HCT116 (cell line): Measurements from ENCODE around the gene LY6G6F. TPM values are rescaled to one million over a fixed set of nuclear protein-coding genes. Genes with fewer than 3 reads are reported as not detected.
A peak's percentile ranks its signal among the peaks of the same experiment; 100 is the strongest.

ENCODE experiments used
- ATAC-seq: fragments of 200-7000 bp; cut with Tn5 transposase; 2 replicates; pipeline ENCODE4 v1.9.1; 2020; ENCODE audit warnings: mild to moderate bottlenecking, moderate library complexity
- BruUV-seq: library from RNA; stranded (reverse); fragments of 400-500 nt; replicated peaks from 2 replicates; lab custom pipeline; 2021; lab: Mats Ljungman, UMichigan
- CTCF ChIA-PET: fragments of 300-600 bp; sonication (Branson Sonifier 250); formaldehyde crosslinking; loops from one replicate; lab custom pipeline; 2021; ENCODE audit warnings: antibody characterized with exemption; lab: Charles Lee
- POLR2A ChIA-PET: fragments of 300-600, 350-600 bp; sonication (Branson Sonifier 250); formaldehyde crosslinking; loops from one replicate; lab custom pipeline; 2021; ENCODE audit warnings: antibody characterized with exemption; lab: Charles Lee
- RAD21 ChIA-PET, 2 experiments: fragments of 300-600 bp; sonication (Branson Sonifier 250); formaldehyde crosslinking; loops; one replicate each; lab custom pipeline; 2023; ENCODE audit warnings: low total read pairs in 2 of 2; ENCODE audit not compliant: uncharacterized antibody in 2 of 2, unreplicated experiment in 2 of 2, low non-redundant PET in 1 of 2; lab: Charles Lee
- DNase-seq: peaks from one replicate; pipeline ENCODE4 v3.0.0-alpha.2; 2010; ENCODE audit warnings: low read depth, low spot score
- H2AFZ ChIP-seq: fragments of 200-600 bp; shearing (Covaris generic), sonication (generic); 2 replicates; pipeline ENCODE4 v1.6.1; 2017; ENCODE audit warnings: low read depth, mixed run types, mixed read lengths, antibody characterized with exemption, low read length; ENCODE audit not compliant: poor library complexity, severe bottlenecking
- H3K27ac ChIP-seq: 2 replicates; pipeline ENCODE4 v1.5.1; 2012; ENCODE audit warnings: low read depth, low read length
- H3K27me3 ChIP-seq: fragments of 200-600 bp; sonication (generic); 2 replicates; pipeline ENCODE4 v1.6.1; 2016; ENCODE audit warnings: mixed run types, low read length, mixed read lengths; ENCODE audit not compliant: insufficient read depth
- H3K36me3 ChIP-seq, 2 experiments: fragments of 200-500 bp in 1 of 2; fragments of 200-600 bp in 1 of 2; sonication (Bioruptor generic) in 1 of 2; sonication (generic) in 1 of 2; 2 replicates each; pipeline versions ENCODE4 v1.5.1 to v1.6.1; 2014 to 2016; ENCODE audit warnings: low read length in 2 of 2, inconsistent platforms in 1 of 2, mixed read lengths in 1 of 2, mixed run types in 1 of 2; ENCODE audit not compliant: insufficient read depth in 2 of 2, control insufficient read depth in 1 of 2
- H3K4me1 ChIP-seq, 2 experiments: fragments of 200-600 bp in 1 of 2; sonication (generic) in 1 of 2; 2 replicates each; pipeline versions ENCODE4 v1.5.1 to v1.6.1; 2012 to 2017; ENCODE audit warnings: low read length in 2 of 2, inconsistent platforms in 1 of 2, mild to moderate bottlenecking in 1 of 2, mixed read lengths in 1 of 2, mixed run types in 1 of 2, moderate library complexity in 1 of 2; ENCODE audit not compliant: insufficient read depth in 2 of 2, control insufficient read depth in 1 of 2
- H3K4me2 ChIP-seq: fragments of 200-600 bp; sonication (generic); 2 replicates; pipeline ENCODE4 v1.6.1; 2017; ENCODE audit warnings: mixed run types, low read length, mixed read lengths
- H3K4me3 ChIP-seq, 2 experiments: fragments of 200-600 bp in 1 of 2; sonication (generic) in 1 of 2; replicated peaks in 1 of 2; 2 replicates each; pipeline ENCODE4 v1.5.1; 2011 to 2016; ENCODE audit warnings: low read length in 2 of 2, control low read depth in 1 of 2, low read depth in 1 of 2, mild to moderate bottlenecking in 1 of 2, mixed read lengths in 1 of 2, mixed run types in 1 of 2
- H3K79me2 ChIP-seq: fragments of 200-600 bp; sonication (generic); 2 replicates; pipeline ENCODE4 v1.6.1; 2017; ENCODE audit warnings: mild to moderate bottlenecking, mixed run types, low read length, moderate library complexity, mixed read lengths; ENCODE audit not compliant: insufficient read depth
- H3K9ac ChIP-seq: fragments of 200-600 bp; sonication (generic); 2 replicates; pipeline ENCODE4 v1.6.1; 2016; ENCODE audit warnings: low read length, mixed read lengths
- H3K9me2 ChIP-seq: fragments of 200-600 bp; sonication (generic), shearing (Covaris generic); 2 replicates; pipeline ENCODE4 v1.6.1; 2017; ENCODE audit warnings: mixed run types, mild to moderate bottlenecking, moderate library complexity; ENCODE audit not compliant: insufficient read depth
- H3K9me3 ChIP-seq, 2 experiments: fragments of 200-500 bp in 1 of 2; fragments of 200-600 bp in 1 of 2; sonication (Bioruptor generic) in 1 of 2; sonication (generic) in 1 of 2; 2 replicates each; pipeline ENCODE4 v1.6.1; 2014 to 2017; ENCODE audit warnings: low read length in 2 of 2, mixed read lengths in 2 of 2, inconsistent platforms in 1 of 2, low read depth in 1 of 2, mild to moderate bottlenecking in 1 of 2, mixed run types in 1 of 2, moderate library complexity in 1 of 2; ENCODE audit not compliant: control insufficient read depth in 1 of 2, insufficient read depth in 1 of 2
- H4K20me1 ChIP-seq: fragments of 200-600 bp; sonication (generic), shearing (Covaris generic); 2 replicates; pipeline ENCODE4 v1.6.1; 2017; ENCODE audit warnings: mixed run types, mild to moderate bottlenecking, moderate library complexity; ENCODE audit not compliant: insufficient read depth
- CBX3 ChIP-seq: IDR thresholded peaks from 2 replicates; pipeline ENCODE4 v1.6.1; 2012; ENCODE audit warnings: low read depth
- CEBPB ChIP-seq: IDR thresholded peaks from 2 replicates; pipeline ENCODE4 v1.6.1; 2012; ENCODE audit warnings: low read depth
- CTCF ChIP-seq, 3 experiments: fragments of 200-600 bp in 1 of 3; sonication (generic) in 1 of 3; IDR thresholded peaks in 2 of 3; conservative IDR thresholded peaks in 1 of 3; 2 replicates each; pipeline ENCODE4 v1.5.1; 2012 to 2017; ENCODE audit warnings: low read depth in 2 of 3, low read length in 2 of 3, antibody characterized with exemption in 1 of 3, borderline replicate concordance in 1 of 3, control low read depth in 1 of 3, mild to moderate bottlenecking in 1 of 3, mixed read lengths in 1 of 3, mixed run types in 1 of 3, moderate library complexity in 1 of 3; ENCODE audit not compliant: insufficient read depth in 1 of 3
- ELF1 ChIP-seq: IDR thresholded peaks from 2 replicates; pipeline ENCODE4 v1.6.1; 2012; ENCODE audit warnings: low read depth, borderline replicate concordance
- EZH2 ChIP-seq: fragments of 200-600 bp; sonication (generic); IDR thresholded peaks from 2 replicates; pipeline ENCODE4 v1.6.1; 2017; ENCODE audit warnings: antibody characterized with exemption, mixed run types
- EZH2phosphoT487 ChIP-seq: fragments of 200-600 bp; IDR thresholded peaks from 2 replicates; pipeline ENCODE4 v1.6.1; 2018; ENCODE audit warnings: antibody characterized with exemption, borderline replicate concordance
- FOSL1 ChIP-seq: IDR thresholded peaks from 2 replicates; pipeline ENCODE4 v1.6.1; 2012; ENCODE audit warnings: low read depth
- JUND ChIP-seq: IDR thresholded peaks from 2 replicates; pipeline ENCODE4 v1.6.1; 2012
- MAX ChIP-seq: IDR thresholded peaks from 2 replicates; pipeline ENCODE4 v1.6.1; 2012
- RAD21 ChIP-seq: IDR thresholded peaks from 2 replicates; pipeline ENCODE4 v1.6.1; 2012; ENCODE audit warnings: low read depth, mild to moderate bottlenecking
- REST ChIP-seq: IDR thresholded peaks from 2 replicates; pipeline ENCODE4 v1.6.1; 2012; ENCODE audit warnings: low read depth
- SIN3A ChIP-seq: IDR thresholded peaks from 2 replicates; pipeline ENCODE4 v1.6.1; 2012; ENCODE audit warnings: low read depth
- SP1 ChIP-seq: IDR thresholded peaks from 2 replicates; pipeline ENCODE4 v1.6.1; 2012; ENCODE audit warnings: low read depth
- SRF ChIP-seq: IDR thresholded peaks from 2 replicates; pipeline ENCODE4 v1.6.1; 2012; ENCODE audit warnings: low read depth
- TCF7L2 ChIP-seq: IDR thresholded peaks from 2 replicates; pipeline ENCODE4 v1.7.0; 2011; ENCODE audit warnings: borderline replicate concordance, inconsistent platforms; ENCODE audit not compliant: insufficient read depth, insufficient read length; ENCODE audit errors: extremely low read depth
- ZBTB33 ChIP-seq: IDR thresholded peaks from 2 replicates; pipeline ENCODE4 v1.6.1; 2011; ENCODE audit warnings: mild to moderate bottlenecking, low read length, moderate library complexity; ENCODE audit not compliant: insufficient replicate concordance; ENCODE audit errors: extremely low read depth
- ZNF274 ChIP-seq: fragments of 200-500 bp; sonication (Bioruptor generic); IDR thresholded peaks from 2 replicates; pipeline ENCODE4 v1.6.1; 2014; ENCODE audit warnings: mild to moderate bottlenecking, low read depth, low read length, inconsistent platforms
- intact Hi-C: fragments of 100-400 bp; cut with micrococcal nuclease; formaldehyde crosslinking; loops from 2 replicates; pipeline ENCODE4 v1.10.0; 2022
- total RNA-seq: library from RNA; stranded (reverse); gene quantifications from one replicate; pipeline ENCODE4 v1.2.1, GENCODE V29; 2021; ENCODE audit not compliant: unreplicated experiment

The LY6G6F gene
- total RNA-seq, 1 experiment from 2014 or later = not detected

GRCh38 chr6:31702819-31703716, 3.6 kb upstream of the LY6G6F start, which contains the start of gene ABHD16A:
Gene ABHD16A, minus strand, starts transcription at chr6:31703324. Its CDS starts 43 bp downstream, at chr6:31703281.
- CTCF ChIA-PET = interaction anchor here (1.0 to 2.1 kb wide), 4 partner anchors 10 to 492 kb away, joined by 3 to 10 read pairs (median 5); no protein-coding TSS in a partner anchor
- TF ChIP-seq ELF1 = no peak; the same call in 1 of the 2 replicates
- TF ChIP-seq REST = no peak
- TF ChIP-seq CEBPB = peak; percentile 99
- no peak for TF ChIP-seq EZH2
- peak; percentile 77 for TF ChIP-seq ZBTB33
- peak; percentile 62 for TF ChIP-seq TCF7L2
- no peak for TF ChIP-seq ZNF274
- TF ChIP-seq SP1 = peak; percentile 90
- peak; percentile 50 for TF ChIP-seq MAX
- no peak for TF ChIP-seq FOSL1
- no peak for TF ChIP-seq EZH2phosphoT487
- peak; percentile 83 for TF ChIP-seq SIN3A
- peak; percentile 35; the same call in 1 of the 2 replicates for TF ChIP-seq JUND
- no peak; the same call in 1 of the 2 replicates for TF ChIP-seq RAD21
- no peak; the same call in none of the 2 replicates for TF ChIP-seq SRF
- TF ChIP-seq CTCF (IDR thresholded peaks at IDR 0.05 in 2 of 3, conservative IDR thresholded peaks at IDR 0.05 in 1 of 3; ENCODE audit: borderline replicate concordance in 1 of 3, insufficient read depth in 1 of 3, low read depth in 2 of 3, low read length in 2 of 3) = 0 out of 6 replicates have a peak, but pooled peaks of 1 of the 3 experiments have one; percentile 4
- TF ChIP-seq CBX3 = peak; percentile 78

More at GRCh38 chr6:31702819-31703716, 3.6 kb upstream of the LY6G6F start, which contains the start of gene ABHD16A:
- Histone ChIP-seq H3K4me2 (peak within 1 kb of the TSS; percentile 77), H3K36me3 (no peaks in the 10 kb centered on the region), H3K4me3 (peak within 1 kb of the TSS; percentile 89 to 98), H3K79me2 (peaks cover 13% of the 10 kb centered on the region), H3K9me2 (no peaks in the 10 kb centered on the region), H3K4me1 (peaks cover 7 to 15% of the 10 kb centered on the region in 2 experiments; a peak in 3 of 4 replicates), H3K9me3 (no peaks in the 10 kb centered on the region), H3K27ac (peak within 1 kb of the TSS; percentile 82), H2AFZ (no peak within 1 kb of the TSS), H3K27me3 (no peaks in the 10 kb centered on the region), H3K9ac (peak within 1 kb of the TSS; percentile 85), H4K20me1 (no peaks in the 10 kb centered on the region)
- ATAC-seq (peak; percentile 93), DNase-seq (peak; percentile 98)
- intact Hi-C loops = loop anchor here (2.0 kb wide), 1 partner anchor 36 kb away; no protein-coding TSS in a partner anchor
- ChIA-PET RAD21 (interaction anchor here in 1 of 2 experiments (1.0 kb wide), 1 partner anchor 26 kb away, joined by 3 read pairs; no protein-coding TSS in a partner anchor), POLR2A (interaction anchor here (0.7 to 2.0 kb wide), 13 partner anchors 11 to 140 kb away, joined by 3 to 12 read pairs (median 4); partner anchors contain the start of genes BAG6, DDAH2, GPANK1 and HSPA1B)
- BruUV-seq = no TSS peak
